Erythroblast (primary cell): ENCODE measurements around the gene SLC23A2.

Source experiments
- GATA1 ChIP-seq: IDR thresholded peaks from 2 replicates; pipeline ENCODE4 v1.6.1; 2011; ENCODE audit warnings: low read depth, mild to moderate bottlenecking, control low read depth, low read length, moderate library complexity
- POLR2A ChIP-seq: IDR thresholded peaks from 2 replicates; pipeline ENCODE4 v1.6.1; 2011; ENCODE audit warnings: mild to moderate bottlenecking, low read length

DNA sequence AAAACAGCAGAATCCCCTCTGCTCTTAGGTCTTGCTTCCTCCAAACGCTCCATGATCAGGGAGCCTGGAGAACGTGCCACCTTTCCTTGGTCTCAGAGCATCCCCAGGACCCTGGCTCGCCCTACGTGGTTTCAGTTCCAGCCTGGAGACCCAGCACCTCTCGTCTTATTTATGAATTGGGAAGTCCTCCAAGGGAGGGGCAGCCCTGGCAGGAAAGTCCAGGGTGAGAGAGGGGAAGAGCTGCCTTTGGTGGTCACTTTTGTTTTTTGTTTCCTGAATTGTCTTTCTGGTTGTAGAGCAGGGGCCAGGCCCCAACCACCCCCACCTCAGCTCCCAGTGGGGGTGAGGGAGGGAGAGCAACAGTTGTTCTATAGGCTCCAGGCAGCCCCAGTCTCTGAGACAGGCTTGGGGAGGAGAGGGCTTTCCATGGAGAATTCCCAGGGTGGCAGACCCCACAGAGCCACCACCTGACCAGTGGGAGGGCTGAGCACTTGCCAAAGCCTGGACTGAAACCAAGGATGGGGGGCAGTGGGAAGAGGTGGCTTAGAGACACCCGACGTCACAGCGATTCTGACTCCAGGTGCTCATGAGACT lies 190.8 kb downstream of the SLC23A2 start:
- TF ChIP-seq POLR2A (no peak), GATA1 (no peak)
